Measurements from ENCODE around the gene U2AF1L4.
A peak's percentile ranks its signal among the peaks of the same experiment; 100 is the strongest.

Gene U2AF1L4, protein sequence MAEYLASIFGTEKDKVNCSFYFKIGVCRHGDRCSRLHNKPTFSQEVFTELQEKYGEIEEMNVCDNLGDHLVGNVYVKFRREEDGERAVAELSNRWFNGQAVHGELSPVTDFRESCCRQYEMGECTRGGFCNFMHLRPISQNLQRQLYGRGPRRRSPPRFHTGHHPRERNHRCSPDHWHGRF

DNA sequence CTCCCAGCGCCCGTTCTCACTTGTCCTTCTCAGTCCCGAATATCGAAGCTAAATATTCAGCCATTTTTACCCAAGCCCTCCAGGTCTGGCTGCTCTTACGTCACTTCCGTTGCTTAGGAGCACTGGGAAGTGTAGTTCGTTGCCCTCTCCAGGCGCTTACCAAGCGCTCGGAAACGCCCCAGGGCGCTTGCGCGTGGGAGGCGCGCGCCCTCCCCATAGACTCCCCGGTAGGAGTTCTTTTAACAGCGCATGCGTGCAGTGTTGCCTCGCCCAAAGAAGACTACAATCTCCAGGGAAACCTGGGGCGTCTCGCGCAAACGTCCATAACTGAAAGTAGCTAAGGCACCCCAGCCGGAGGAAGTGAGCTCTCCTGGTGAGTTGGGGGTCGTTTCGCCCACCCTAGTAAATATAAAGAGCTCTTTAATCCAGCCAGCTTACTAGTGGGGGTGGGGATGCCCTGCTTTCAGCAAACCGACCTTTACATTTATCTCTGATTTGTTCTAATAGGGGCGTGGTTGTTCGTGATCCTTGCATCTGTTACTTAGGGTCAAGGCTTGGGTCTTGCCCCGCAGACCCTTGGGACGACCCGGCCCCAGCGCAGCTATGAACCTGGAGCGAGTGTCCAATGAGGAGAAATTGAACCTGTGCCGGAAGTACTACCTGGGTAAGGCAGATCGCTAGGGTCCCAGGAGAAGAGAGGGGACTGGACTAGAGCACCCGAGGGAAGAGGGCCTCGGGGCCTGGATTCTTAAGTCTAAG is at the start of gene U2AF1L4, which contains the start of gene PSENEN:
U2AF1L4 (minus strand) TSS at position 91 of the 759 bp plus-strand sequence; CDS start at position 64, 27 bp downstream.
PSENEN (plus strand) TSS at position 324 of the 759 bp plus-strand sequence; CDS start at position 604, 280 bp downstream.
- Histone ChIP-seq H3K4me1 (ENCODE audit: insufficient read depth, poor library complexity, severe bottlenecking) (no peaks in the 10 kb centered on the region), H3K36me3 (ENCODE audit: low read depth) (no peaks in the 10 kb centered on the region), H3K9me3 (ENCODE audit: severe bottlenecking) (no peaks in the 10 kb centered on the region), H3K4me3 (ENCODE audit: severe bottlenecking) (peak within 1 kb of the TSS; percentile 70), H3K27me3 (ENCODE audit: insufficient read depth, poor library complexity, severe bottlenecking) (no peaks in the 10 kb centered on the region), H3K27ac (ENCODE audit: poor library complexity, severe bottlenecking) (peak within 1 kb of the TSS; percentile 82)
- TF ChIP-seq, protein P1, sequence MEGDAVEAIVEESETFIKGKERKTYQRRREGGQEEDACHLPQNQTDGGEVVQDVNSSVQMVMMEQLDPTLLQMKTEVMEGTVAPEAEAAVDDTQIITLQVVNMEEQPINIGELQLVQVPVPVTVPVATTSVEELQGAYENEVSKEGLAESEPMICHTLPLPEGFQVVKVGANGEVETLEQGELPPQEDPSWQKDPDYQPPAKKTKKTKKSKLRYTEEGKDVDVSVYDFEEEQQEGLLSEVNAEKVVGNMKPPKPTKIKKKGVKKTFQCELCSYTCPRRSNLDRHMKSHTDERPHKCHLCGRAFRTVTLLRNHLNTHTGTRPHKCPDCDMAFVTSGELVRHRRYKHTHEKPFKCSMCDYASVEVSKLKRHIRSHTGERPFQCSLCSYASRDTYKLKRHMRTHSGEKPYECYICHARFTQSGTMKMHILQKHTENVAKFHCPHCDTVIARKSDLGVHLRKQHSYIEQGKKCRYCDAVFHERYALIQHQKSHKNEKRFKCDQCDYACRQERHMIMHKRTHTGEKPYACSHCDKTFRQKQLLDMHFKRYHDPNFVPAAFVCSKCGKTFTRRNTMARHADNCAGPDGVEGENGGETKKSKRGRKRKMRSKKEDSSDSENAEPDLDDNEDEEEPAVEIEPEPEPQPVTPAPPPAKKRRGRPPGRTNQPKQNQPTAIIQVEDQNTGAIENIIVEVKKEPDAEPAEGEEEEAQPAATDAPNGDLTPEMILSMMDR (IDR thresholded peaks at IDR 0.05; ENCODE audit: poor library complexity, severe bottlenecking): no peak
- ATAC-seq (ENCODE audit: low read depth): peak; percentile 52
- peak; percentile 95 for DNase-seq (ENCODE audit: low spot score)

DNA sequence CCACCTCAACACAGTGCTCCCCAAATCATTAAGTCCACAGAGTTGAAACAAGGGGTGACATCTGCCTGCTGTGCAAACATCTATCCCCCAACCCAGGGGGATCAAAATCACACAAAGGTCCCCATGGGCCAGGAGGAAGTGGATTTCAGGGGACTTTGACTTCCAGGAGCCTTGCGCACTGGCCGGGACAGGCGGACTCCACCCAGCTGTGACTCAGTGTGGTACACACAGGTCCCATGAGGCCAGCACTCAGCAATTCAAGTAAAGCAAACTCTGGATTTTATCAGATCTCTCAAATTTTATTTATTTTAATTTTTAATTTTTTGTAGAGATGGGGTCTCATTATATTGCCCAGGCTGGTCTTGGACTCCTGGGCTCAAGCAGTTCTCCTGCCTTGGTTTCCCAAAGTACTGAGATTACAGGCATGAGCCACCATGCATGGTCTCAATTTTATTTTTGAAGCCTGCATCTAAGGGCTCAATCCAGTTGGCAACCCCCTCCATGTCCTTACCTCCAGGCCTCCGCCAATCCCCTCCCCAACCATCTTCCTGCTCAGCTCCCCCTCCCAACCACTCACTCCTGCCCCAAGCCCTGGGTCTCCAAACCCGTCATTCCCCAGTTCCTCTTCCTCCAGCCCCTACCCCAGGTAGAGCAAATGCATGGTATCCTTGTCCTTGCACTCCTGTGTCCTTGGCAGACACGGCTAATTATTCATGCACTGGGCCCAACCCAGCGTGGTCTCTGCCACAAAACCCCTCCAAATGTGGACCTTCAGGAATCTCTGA is 48.4 kb upstream of the U2AF1L4 start:
- TF ChIP-seq, protein P1 (IDR thresholded peaks at IDR 0.05; ENCODE audit: poor library complexity, severe bottlenecking): no peak
- no peaks in the 10 kb centered on the region for H3K36me3 ChIP-seq (ENCODE audit: low read depth)
- no peaks in the 10 kb centered on the region for H3K27me3 ChIP-seq (ENCODE audit: insufficient read depth, poor library complexity, severe bottlenecking)
- no peaks in the 10 kb centered on the region for H3K9me3 ChIP-seq (ENCODE audit: severe bottlenecking)
- ATAC-seq (ENCODE audit: low read depth): no peak
- H3K4me1 ChIP-seq (ENCODE audit: insufficient read depth, poor library complexity, severe bottlenecking): no peaks in the 10 kb centered on the region
- DNase-seq (ENCODE audit: low spot score): no peak
- H3K27ac ChIP-seq (ENCODE audit: poor library complexity, severe bottlenecking): no peak overlapping the region
- no peak overlapping the region for H3K4me3 ChIP-seq (ENCODE audit: severe bottlenecking)

DNA sequence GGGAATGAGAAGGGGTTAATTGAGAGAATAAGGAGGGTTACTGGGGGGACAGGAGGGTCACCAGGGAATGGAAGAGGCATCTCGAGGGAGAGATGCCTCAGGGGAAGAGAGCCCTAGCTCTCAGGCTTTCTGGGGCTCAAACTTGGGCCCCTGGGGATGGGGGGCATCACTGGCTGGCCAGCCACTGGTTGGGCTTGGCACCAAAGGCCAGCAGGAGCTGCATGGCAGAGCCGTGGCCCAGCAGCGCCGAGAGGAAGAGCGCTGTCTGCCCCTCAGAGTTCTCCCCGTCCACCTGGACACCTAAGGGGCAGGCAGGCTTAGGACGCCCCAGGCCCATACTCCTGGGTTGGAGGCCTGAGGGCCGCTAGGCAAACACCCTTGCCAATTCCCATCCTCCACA is 47.7 kb upstream of the U2AF1L4 start:
- no peaks in the 10 kb centered on the region for H3K36me3 ChIP-seq (ENCODE audit: low read depth)
- H3K4me3 ChIP-seq (ENCODE audit: severe bottlenecking): no peak overlapping the region
- ATAC-seq (ENCODE audit: low read depth) (no peak), DNase-seq (ENCODE audit: low spot score) (no peak)
- no peaks in the 10 kb centered on the region for H3K4me1 ChIP-seq (ENCODE audit: insufficient read depth, poor library complexity, severe bottlenecking)
- H3K27ac ChIP-seq (ENCODE audit: poor library complexity, severe bottlenecking): no peak overlapping the region
- H3K27me3 ChIP-seq (ENCODE audit: insufficient read depth, poor library complexity, severe bottlenecking): no peaks in the 10 kb centered on the region
- H3K9me3 ChIP-seq (ENCODE audit: severe bottlenecking): no peaks in the 10 kb centered on the region
- TF ChIP-seq, protein P1 (IDR thresholded peaks at IDR 0.05; ENCODE audit: poor library complexity, severe bottlenecking): no peak

DNA sequence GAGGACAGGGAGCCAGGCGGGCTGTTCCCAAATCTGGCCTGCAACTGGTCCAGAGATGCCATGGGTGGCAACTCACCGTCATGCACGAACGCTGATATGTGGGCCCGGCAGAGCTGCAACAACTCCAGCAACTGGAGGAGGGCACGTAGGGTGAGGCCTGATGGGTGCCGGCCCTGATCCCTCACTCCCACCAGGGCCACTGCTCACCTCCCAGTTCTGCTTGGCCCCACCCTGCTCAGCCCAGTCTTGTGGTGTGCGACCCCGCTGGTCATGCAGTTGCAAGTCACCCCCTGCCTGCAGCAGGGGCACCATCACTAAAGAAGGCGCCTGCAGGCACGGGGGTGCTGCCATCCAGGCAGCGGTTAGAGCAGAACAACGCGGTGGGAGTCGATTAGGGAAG is 47.1 kb upstream of the U2AF1L4 start:
- H3K27me3 ChIP-seq (ENCODE audit: insufficient read depth, poor library complexity, severe bottlenecking): no peaks in the 10 kb centered on the region
- TF ChIP-seq, protein P1 (IDR thresholded peaks at IDR 0.05; ENCODE audit: poor library complexity, severe bottlenecking): no peak
- no peaks in the 10 kb centered on the region for H3K4me1 ChIP-seq (ENCODE audit: insufficient read depth, poor library complexity, severe bottlenecking)
- H3K27ac ChIP-seq (ENCODE audit: poor library complexity, severe bottlenecking): no peak overlapping the region
- H3K9me3 ChIP-seq (ENCODE audit: severe bottlenecking): no peaks in the 10 kb centered on the region
- H3K36me3 ChIP-seq (ENCODE audit: low read depth): no peaks in the 10 kb centered on the region
- ATAC-seq (ENCODE audit: low read depth): no peak
- DNase-seq (ENCODE audit: low spot score): no peak
- no peak overlapping the region for H3K4me3 ChIP-seq (ENCODE audit: severe bottlenecking)
